ENCODE data around the gene ACTRT2. TPM values are rescaled to one million over a fixed set of nuclear protein-coding genes. Genes with fewer than 3 reads are reported as not detected.

ACTRT2 gene
- total RNA-seq, 1 experiment from 2014 or later = not detected

DNA sequence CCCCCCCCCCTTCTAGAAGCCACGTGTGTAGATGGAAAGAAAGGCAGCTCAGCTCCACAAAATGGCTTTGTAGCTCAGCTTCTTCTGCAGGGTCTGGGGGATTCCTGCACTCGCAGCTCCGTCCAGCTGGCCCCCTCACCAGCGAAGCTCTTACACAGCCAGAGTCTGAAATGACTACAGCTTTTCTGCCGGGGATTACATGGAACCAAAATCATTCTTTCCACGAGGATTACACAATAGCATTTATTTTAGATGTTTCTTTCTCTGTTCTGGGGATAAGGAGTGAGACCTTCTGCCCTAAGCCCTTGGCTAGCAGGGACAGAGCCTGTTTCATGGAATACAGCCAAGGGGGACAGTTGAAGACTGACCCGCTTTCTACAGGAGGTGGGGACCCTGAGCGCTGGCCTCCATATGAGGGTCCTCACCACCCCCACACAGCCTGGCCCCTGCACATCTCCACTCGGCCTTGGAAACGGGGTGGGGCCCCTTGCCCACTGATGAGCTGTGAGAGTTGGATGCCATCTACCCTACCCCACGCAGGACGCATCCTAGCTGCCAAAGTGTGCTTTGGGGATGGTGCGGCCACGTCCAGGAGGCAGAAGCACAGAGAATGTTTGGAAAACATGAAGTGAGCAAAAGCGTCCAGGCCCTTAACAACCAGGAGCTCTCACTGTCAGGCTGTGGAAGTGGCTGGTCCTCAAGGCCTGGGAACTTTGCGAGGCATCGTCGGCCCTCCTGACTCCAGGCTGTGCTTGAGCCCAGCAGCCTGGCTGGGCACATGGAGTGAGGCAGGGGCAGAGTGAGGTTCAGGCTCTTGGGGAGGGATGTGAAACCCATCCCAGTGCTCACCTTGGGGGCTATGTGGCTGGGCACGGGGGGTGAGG lies 14.5 kb downstream of the ACTRT2 start:
- no peak overlapping the region for H2AFZ ChIP-seq (ENCODE audit: low read length)
- TF ChIP-seq, protein P1, sequence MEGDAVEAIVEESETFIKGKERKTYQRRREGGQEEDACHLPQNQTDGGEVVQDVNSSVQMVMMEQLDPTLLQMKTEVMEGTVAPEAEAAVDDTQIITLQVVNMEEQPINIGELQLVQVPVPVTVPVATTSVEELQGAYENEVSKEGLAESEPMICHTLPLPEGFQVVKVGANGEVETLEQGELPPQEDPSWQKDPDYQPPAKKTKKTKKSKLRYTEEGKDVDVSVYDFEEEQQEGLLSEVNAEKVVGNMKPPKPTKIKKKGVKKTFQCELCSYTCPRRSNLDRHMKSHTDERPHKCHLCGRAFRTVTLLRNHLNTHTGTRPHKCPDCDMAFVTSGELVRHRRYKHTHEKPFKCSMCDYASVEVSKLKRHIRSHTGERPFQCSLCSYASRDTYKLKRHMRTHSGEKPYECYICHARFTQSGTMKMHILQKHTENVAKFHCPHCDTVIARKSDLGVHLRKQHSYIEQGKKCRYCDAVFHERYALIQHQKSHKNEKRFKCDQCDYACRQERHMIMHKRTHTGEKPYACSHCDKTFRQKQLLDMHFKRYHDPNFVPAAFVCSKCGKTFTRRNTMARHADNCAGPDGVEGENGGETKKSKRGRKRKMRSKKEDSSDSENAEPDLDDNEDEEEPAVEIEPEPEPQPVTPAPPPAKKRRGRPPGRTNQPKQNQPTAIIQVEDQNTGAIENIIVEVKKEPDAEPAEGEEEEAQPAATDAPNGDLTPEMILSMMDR (conservative IDR thresholded peaks at IDR 0.05; ENCODE audit: low read depth, low read length) = no peak
- TF ChIP-seq EZH2phosphoT487 (IDR thresholded peaks at IDR 0.05; ENCODE audit: borderline replicate concordance, low read length) (no peak), EZH2 (IDR thresholded peaks at IDR 0.05; ENCODE audit: low read length, unreplicated experiment) (no peak)

DNA sequence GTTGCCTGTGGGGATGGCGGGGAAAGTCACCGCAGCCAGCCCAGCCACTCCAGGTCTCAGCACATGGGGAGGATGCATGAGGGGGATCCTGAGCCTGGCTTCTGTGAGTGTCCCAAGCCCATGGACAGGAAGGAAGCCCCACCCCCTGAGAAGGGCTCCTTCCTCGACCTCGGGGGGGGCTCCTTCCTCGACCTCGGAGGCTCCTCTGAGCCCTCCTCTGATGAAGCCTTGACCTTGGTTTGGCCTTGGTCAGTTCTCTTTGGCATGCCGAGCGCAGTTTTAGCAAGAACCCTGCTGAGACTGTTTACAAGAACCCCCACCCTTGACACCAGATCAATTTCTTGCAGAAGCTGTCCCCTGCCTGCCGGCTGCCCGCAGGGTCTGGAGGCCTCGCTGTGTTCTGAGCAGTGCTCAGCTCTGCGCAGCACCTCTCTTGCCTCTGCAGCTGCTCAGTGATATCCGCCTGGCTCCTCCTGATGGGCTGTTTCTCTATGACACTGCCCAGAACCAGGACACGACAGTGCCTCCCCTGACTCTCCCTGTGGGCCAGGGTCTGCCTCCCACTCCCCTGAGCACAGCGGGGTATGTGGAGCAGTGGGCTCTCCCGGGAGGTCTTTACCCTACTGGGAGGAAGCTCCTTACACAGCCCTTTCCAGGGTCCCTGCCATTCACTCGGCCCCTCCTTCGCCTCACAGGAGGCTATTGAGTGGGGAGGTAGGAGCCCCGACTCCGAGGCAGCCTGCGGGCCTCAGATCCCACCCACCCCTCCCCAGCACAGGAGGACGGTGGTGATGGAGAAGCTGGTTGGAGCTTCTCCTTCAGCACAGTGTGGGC lies 15.4 kb downstream of the ACTRT2 start:
- H3F3A ChIP-seq (ENCODE audit: low read length, unreplicated experiment) = no peaks in the 10 kb centered on the region
- H3K27ac ChIP-seq (ENCODE audit: low read length) = no peak overlapping the region
- no peaks in the 10 kb centered on the region for H3K9me3 ChIP-seq (ENCODE audit: low read length)
- POLR2A ChIA-PET (ENCODE audit: unreplicated experiment) = no interaction called here
- ATAC-seq (no peak), DNase-seq (no peak)
- CTCF ChIA-PET = interaction anchor here (0.6 kb wide), 1 partner anchor 12 kb away, joined by 4 read pairs; no protein-coding TSS in a partner anchor
- H3K36me3 ChIP-seq (ENCODE audit: low read depth, low read length) = no peaks in the 10 kb centered on the region
- no peaks in the 10 kb centered on the region for H3K4me1 ChIP-seq (ENCODE audit: insufficient read depth, low read length)
- BruUV-seq (replicated peaks) = no TSS peak
- no peaks in the 10 kb centered on the region for H3K9me2 ChIP-seq (replicated peaks; ENCODE audit: low read length)
- H4K20me1 ChIP-seq (ENCODE audit: low read length) = no peaks in the 10 kb centered on the region
- TF ChIP-seq EZH2 (IDR thresholded peaks at IDR 0.05; ENCODE audit: low read length, unreplicated experiment) (no peak), EZH2phosphoT487 (IDR thresholded peaks at IDR 0.05; ENCODE audit: borderline replicate concordance, low read length) (no peak)
- TF ChIP-seq, protein P1 (conservative IDR thresholded peaks at IDR 0.05; ENCODE audit: low read depth, low read length) = no peak
- intact Hi-C loops (cut with micrococcal nuclease) = no loop called here
- no peak overlapping the region for H3K9ac ChIP-seq (ENCODE audit: low read length)
- peaks cover 99% of the 10 kb centered on the region for H3K27me3 ChIP-seq (ENCODE audit: low read length)
- no peak overlapping the region for H2AFZ ChIP-seq (ENCODE audit: low read length)
- no peak overlapping the region for H3K4me2 ChIP-seq (ENCODE audit: low read length)
- no peaks in the 10 kb centered on the region for H3K79me2 ChIP-seq (ENCODE audit: low read length)
- H3K4me3 ChIP-seq (ENCODE audit: low read length) = no peak overlapping the region

More for the DNA sequence above, 14.5 kb downstream of the ACTRT2 start:
- no TSS peak for BruUV-seq (replicated peaks)
- ATAC-seq (no peak), DNase-seq (no peak)
- intact Hi-C loops (cut with micrococcal nuclease) = no loop called here
- Histone ChIP-seq H3F3A (ENCODE audit: low read length, unreplicated experiment) (no peaks in the 10 kb centered on the region), H3K36me3 (ENCODE audit: low read depth, low read length) (no peaks in the 10 kb centered on the region), H3K9me3 (ENCODE audit: low read length) (no peaks in the 10 kb centered on the region), H3K4me1 (ENCODE audit: insufficient read depth, low read length) (no peaks in the 10 kb centered on the region), H3K27me3 (ENCODE audit: low read length) (peaks cover 99% of the 10 kb centered on the region), H3K4me2 (ENCODE audit: low read length) (no peak overlapping the region), H3K4me3 (ENCODE audit: low read length) (no peak overlapping the region), H3K9me2 (replicated peaks; ENCODE audit: low read length) (no peaks in the 10 kb centered on the region), H4K20me1 (ENCODE audit: low read length) (no peaks in the 10 kb centered on the region; the same call in 1 of the 2 replicates), H3K79me2 (ENCODE audit: low read length) (no peaks in the 10 kb centered on the region), H3K9ac (ENCODE audit: low read length) (no peak overlapping the region), H3K27ac (ENCODE audit: low read length) (no peak overlapping the region)
- CTCF ChIA-PET = no interaction called here
- POLR2A ChIA-PET (ENCODE audit: unreplicated experiment) = no interaction called here

All from PC-3 (cell line).